Left lung (tissue), 10 donors: ENCODE results near the gene FBXO9. TPM values are rescaled to one million over a fixed set of nuclear protein-coding genes. Genes with fewer than 3 reads are reported as not detected.

ENCODE experiments used
- ATAC-seq: fragments of 200-7000 bp; cut with Tn5 transposase; one replicate; pipeline ENCODE4 v1.9.1; 2020; ENCODE audit warnings: moderate library complexity
- DNase-seq, 4 donors: peaks; one replicate each; pipeline ENCODE4 v3.0.0-alpha.2; 2013 to 2020
- H3K27ac ChIP-seq, 2 donors: fragments of 200-600 bp; sonication (generic) in 1 of 2; one replicate each; pipeline versions ENCODE4 v1.5.0 to v1.8.0; 2020 to 2021
- H3K27me3 ChIP-seq, 2 donors: fragments of 200-600 bp; sonication (generic) in 1 of 2; one replicate each; pipeline versions ENCODE4 v1.5.0 to v1.8.0; 2020 to 2021
- H3K36me3 ChIP-seq, 2 donors: fragments of 200-600 bp; sonication (generic) in 1 of 2; one replicate each; pipeline versions ENCODE4 v1.5.0 to v1.8.0; 2020 to 2021
- H3K4me1 ChIP-seq, 2 donors: fragments of 200-600 bp; one replicate each; pipeline ENCODE4 v1.8.0; 2021
- H3K4me3 ChIP-seq, 2 donors: fragments of 200-600 bp; sonication (generic) in 1 of 2; one replicate each; pipeline versions ENCODE4 v1.5.0 to v1.8.0; 2020 to 2021; ENCODE audit warnings: mild to moderate bottlenecking in 1 of 2
- H3K9me3 ChIP-seq, 2 donors: fragments of 200-600 bp; sonication (generic) in 1 of 2; one replicate each; pipeline versions ENCODE4 v1.5.0 to v1.8.0; 2020 to 2021
- CTCF ChIP-seq, 2 donors: fragments of 200-600 bp; sonication (generic) in 1 of 2; IDR thresholded peaks; one replicate each; pipeline versions ENCODE4 v1.5.0 to v1.8.0; 2021; ENCODE audit warnings: antibody characterized with exemption in 2 of 2
- intact Hi-C, 2 donors: fragments of 100-400 bp; cut with DNase I; formaldehyde crosslinking; loops; one replicate each; pipeline versions ENCODE4 v1.11.2 to v1.14.2; 2022
- polyA plus RNA-seq, 6 donors: library from polyadenylated mRNA; unstranded; fragments of 120-200 nt; gene quantifications; one replicate each; pipeline ENCODE4 v1.2.1, GENCODE V29; 2013; ENCODE audit not compliant: insufficient read length in 6 of 6
- total RNA-seq, 2 donors: library from RNA; stranded (reverse); fragmentation: NEBNext Ultra II Directional; extraction: Animal tissue kit (Norgen Biotek cat#: 25700); gene quantifications; one replicate each; pipeline ENCODE4 v1.2.1, GENCODE V29; 2021
- donor health status: DM: no; HTN: yes; CAD: no.
- donor health status: DM: no; HTN: no; CAD: no.

FBXO9 gene
- total and polyA plus RNA-seq, 8 donors = 77.6 to 127 (median 111) TPM

- no peak for TF ChIP-seq CTCF (IDR thresholded peaks at IDR 0.05)
- ATAC-seq = no peak
- peaks cover 4 to 96% of the 10 kb centered on the region in 2 donors for H3K36me3 ChIP-seq
- no peaks in the 10 kb centered on the region for H3K9me3 ChIP-seq
- H3K27me3 ChIP-seq = no peaks in the 10 kb centered on the region
- no peak overlapping the region for H3K4me3 ChIP-seq
- DNase-seq = no peak
- no peaks in the 10 kb centered on the region for H3K4me1 ChIP-seq
- intact Hi-C loops = no loop called here
- H3K27ac ChIP-seq = no peak overlapping the region
These were observed 21.1 kb downstream of the FBXO9 start for GRCh38 chr6:53086302-53086701.

GRCh38 chr6:53089948-53090347, 24.7 kb downstream of the FBXO9 start:
- ATAC-seq (no peak), DNase-seq (no peak)
- TF ChIP-seq CTCF (IDR thresholded peaks at IDR 0.05) = no peak
- Histone ChIP-seq H3K4me1 (no peaks in the 10 kb centered on the region), H3K9me3 (no peaks in the 10 kb centered on the region), H3K36me3 (peaks cover 4 to 98% of the 10 kb centered on the region in 2 donors), H3K27me3 (no peaks in the 10 kb centered on the region), H3K4me3 (no peak overlapping the region), H3K27ac (no peak overlapping the region)
- intact Hi-C loops = no loop called here

- Histone ChIP-seq H3K4me3 (no peak overlapping the region), H3K27me3 (no peaks in the 10 kb centered on the region), H3K9me3 (no peaks in the 10 kb centered on the region), H3K27ac (no peak overlapping the region), H3K36me3 (peaks cover 4 to 98% of the 10 kb centered on the region in 2 donors), H3K4me1 (no peaks in the 10 kb centered on the region)
- no peak for TF ChIP-seq CTCF (IDR thresholded peaks at IDR 0.05)
- intact Hi-C loops = no loop called here
- ATAC-seq = no peak
- DNase-seq = peak in 1 of 4 donors; percentile 16
These were observed 25.4 kb downstream of the FBXO9 start for GRCh38 chr6:53090576-53090975.

- no peak overlapping the region for H3K27ac ChIP-seq
- no peaks in the 10 kb centered on the region for H3K27me3 ChIP-seq
- intact Hi-C loops = no loop called here
- no peak for TF ChIP-seq CTCF (IDR thresholded peaks at IDR 0.05)
- H3K36me3 ChIP-seq = peaks cover 0 to 98% of the 10 kb centered on the region in 2 donors
- ATAC-seq (no peak), DNase-seq (no peak)
- H3K4me3 ChIP-seq = no peak overlapping the region
- no peaks in the 10 kb centered on the region for H3K4me1 ChIP-seq
- H3K9me3 ChIP-seq = no peaks in the 10 kb centered on the region
These were observed 30.1 kb downstream of the FBXO9 start for GRCh38 chr6:53095270-53095669.

- Histone ChIP-seq H3K27me3 (no peaks in the 10 kb centered on the region), H3K27ac (no peak overlapping the region), H3K4me1 (no peaks in the 10 kb centered on the region), H3K4me3 (no peak overlapping the region), H3K9me3 (no peaks in the 10 kb centered on the region), H3K36me3 (peaks cover 0 to 98% of the 10 kb centered on the region in 2 donors)
- TF ChIP-seq CTCF (IDR thresholded peaks at IDR 0.05) = no peak
- ATAC-seq (no peak), DNase-seq (no peak)
- intact Hi-C loops = no loop called here
These were observed 30.5 kb downstream of the FBXO9 start for GRCh38 chr6:53095716-53096115.
